Neural progenitor cell (in vitro differentiated cells): ENCODE data around the gene TMEM240. TPM values are rescaled to one million over a fixed set of nuclear protein-coding genes. Genes with fewer than 3 reads are reported as not detected.

ENCODE experiments used
- DNase-seq: peaks from one replicate; pipeline ENCODE4 v3.0.0-alpha.2; 2016; ENCODE audit warnings: low spot score
- H2AFZ ChIP-seq: fragments of 200-600 bp; sonication (generic); replicated peaks from 2 replicates; pipeline ENCODE4 v1.6.1; 2016; ENCODE audit warnings: antibody characterized with exemption
- H3F3A ChIP-seq: fragments of 200-600 bp; sonication (generic); 2 replicates; pipeline ENCODE4 v1.6.1; 2016; ENCODE audit warnings: antibody characterized with exemption, low read depth
- H3K27ac ChIP-seq: fragments of 200-600 bp; sonication (generic); 2 replicates; pipeline ENCODE4 v1.5.1; 2016; ENCODE audit warnings: mild to moderate bottlenecking
- H3K27me3 ChIP-seq: fragments of 200-600 bp; sonication (generic); 2 replicates; pipeline ENCODE4 v1.6.1; 2016; ENCODE audit warnings: mild to moderate bottlenecking, moderate library complexity
- H3K36me3 ChIP-seq: fragments of 200-600 bp; sonication (generic); 2 replicates; pipeline ENCODE4 v1.5.1; 2016
- H3K4me1 ChIP-seq: fragments of 200-600 bp; sonication (generic); 2 replicates; pipeline ENCODE4 v1.6.1; 2016; ENCODE audit warnings: mixed run types
- H3K4me2 ChIP-seq: fragments of 200-600 bp; sonication (generic); 2 replicates; pipeline ENCODE4 v1.6.1; 2016
- H3K4me3 ChIP-seq: fragments of 200-600 bp; sonication (generic); 2 replicates; pipeline ENCODE4 v1.5.1; 2016
- H3K79me2 ChIP-seq: fragments of 200-600 bp; sonication (generic); 2 replicates; pipeline ENCODE4 v1.6.1; 2016; ENCODE audit warnings: low read depth
- H3K9ac ChIP-seq: fragments of 200-600 bp; sonication (generic); 2 replicates; pipeline ENCODE4 v1.6.1; 2016
- H3K9me3 ChIP-seq: fragments of 200-600 bp; sonication (generic); 2 replicates; pipeline ENCODE4 v1.5.1; 2016; ENCODE audit warnings: low read depth
- H4K20me1 ChIP-seq: fragments of 200-600 bp; sonication (generic); 2 replicates; pipeline ENCODE4 v1.6.1; 2016; ENCODE audit warnings: low read depth
- H3K27ac Mint-ChIP-seq: 3 replicates; pipeline ENCODE4 v1.8.0; 2021; ENCODE audit warnings: mixed read lengths
- H3K27me3 Mint-ChIP-seq: 2 replicates; pipeline ENCODE4 v1.8.0; 2022; ENCODE audit warnings: low read depth, mild to moderate bottlenecking, inconsistent platforms, moderate library complexity, mixed read lengths; ENCODE audit not compliant: insufficient read depth
- H3K36me3 Mint-ChIP-seq: 3 replicates; pipeline ENCODE4 v1.8.0; 2021; ENCODE audit warnings: mixed read lengths
- H3K4me1 Mint-ChIP-seq: 3 replicates; pipeline ENCODE4 v1.8.0; 2021; ENCODE audit warnings: mixed read lengths
- H3K4me3 Mint-ChIP-seq: 3 replicates; pipeline ENCODE4 v1.8.0; 2021; ENCODE audit warnings: mild to moderate bottlenecking, moderate library complexity, mixed read lengths
- H3K9me3 Mint-ChIP-seq: 3 replicates; pipeline ENCODE4 v1.8.0; 2020; ENCODE audit warnings: mixed read lengths
- EZH2 ChIP-seq: fragments of 200-600 bp; sonication (generic); IDR thresholded peaks from 2 replicates; pipeline ENCODE4 v1.6.1; 2017; ENCODE audit warnings: antibody characterized with exemption, mild to moderate bottlenecking, moderate library complexity
- EZH2phosphoT487 ChIP-seq: fragments of 200-600 bp; sonication (generic); IDR thresholded peaks from 2 replicates; pipeline ENCODE4 v1.6.1; 2017; ENCODE audit warnings: antibody characterized with exemption
- total RNA-seq: library from RNA; depleted of rRNA; stranded (reverse); fragments of >200 nt; gene quantifications from 2 replicates; pipeline ENCODE4 v1.2.3, GENCODE V29; 2015; ENCODE audit warnings: low replicate concordance
- TF ChIP-seq, protein P1 (sequence below): fragments of 200-600 bp; sonication (generic); IDR thresholded peaks from 2 replicates; pipeline ENCODE4 v1.5.1; 2017; ENCODE audit warnings: antibody characterized with exemption, mild to moderate bottlenecking

TMEM240 gene
- total RNA-seq, 1 donor from 2014 or later: 8.0 TPM

- Histone ChIP-seq H3K27me3 (no peaks in the 10 kb centered on the region), H4K20me1 (peaks cover 28% of the 10 kb centered on the region), H3K4me3 (no peak overlapping the region), H3K4me1 (peaks cover 5% of the 10 kb centered on the region), H3F3A (peaks cover 25% of the 10 kb centered on the region), H2AFZ (no peak overlapping the region), H3K9ac (no peak overlapping the region), H3K4me2 (no peak overlapping the region), H3K9me3 (no peaks in the 10 kb centered on the region), H3K36me3 (no peaks in the 10 kb centered on the region), H3K27ac (no peak overlapping the region), H3K79me2 (peaks cover 5% of the 10 kb centered on the region)
- Mint-ChIP-seq H3K4me1 (peaks cover 11% of the 10 kb centered on the region), H3K27me3 (peaks cover 2% of the 10 kb centered on the region), H3K27ac (no peak overlapping the region), H3K9me3 (no peaks in the 10 kb centered on the region), H3K36me3 (peaks cover 13% of the 10 kb centered on the region), H3K4me3 (peak overlapping the region; percentile 75)
- DNase-seq: no peak
- TF ChIP-seq EZH2: no peak
- TF ChIP-seq, protein P1, sequence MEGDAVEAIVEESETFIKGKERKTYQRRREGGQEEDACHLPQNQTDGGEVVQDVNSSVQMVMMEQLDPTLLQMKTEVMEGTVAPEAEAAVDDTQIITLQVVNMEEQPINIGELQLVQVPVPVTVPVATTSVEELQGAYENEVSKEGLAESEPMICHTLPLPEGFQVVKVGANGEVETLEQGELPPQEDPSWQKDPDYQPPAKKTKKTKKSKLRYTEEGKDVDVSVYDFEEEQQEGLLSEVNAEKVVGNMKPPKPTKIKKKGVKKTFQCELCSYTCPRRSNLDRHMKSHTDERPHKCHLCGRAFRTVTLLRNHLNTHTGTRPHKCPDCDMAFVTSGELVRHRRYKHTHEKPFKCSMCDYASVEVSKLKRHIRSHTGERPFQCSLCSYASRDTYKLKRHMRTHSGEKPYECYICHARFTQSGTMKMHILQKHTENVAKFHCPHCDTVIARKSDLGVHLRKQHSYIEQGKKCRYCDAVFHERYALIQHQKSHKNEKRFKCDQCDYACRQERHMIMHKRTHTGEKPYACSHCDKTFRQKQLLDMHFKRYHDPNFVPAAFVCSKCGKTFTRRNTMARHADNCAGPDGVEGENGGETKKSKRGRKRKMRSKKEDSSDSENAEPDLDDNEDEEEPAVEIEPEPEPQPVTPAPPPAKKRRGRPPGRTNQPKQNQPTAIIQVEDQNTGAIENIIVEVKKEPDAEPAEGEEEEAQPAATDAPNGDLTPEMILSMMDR: no peak
- no peak for TF ChIP-seq EZH2phosphoT487
These were observed 1.7 kb upstream of the TMEM240 start for GRCh38 chr1:1541956-1542765.

DNA sequence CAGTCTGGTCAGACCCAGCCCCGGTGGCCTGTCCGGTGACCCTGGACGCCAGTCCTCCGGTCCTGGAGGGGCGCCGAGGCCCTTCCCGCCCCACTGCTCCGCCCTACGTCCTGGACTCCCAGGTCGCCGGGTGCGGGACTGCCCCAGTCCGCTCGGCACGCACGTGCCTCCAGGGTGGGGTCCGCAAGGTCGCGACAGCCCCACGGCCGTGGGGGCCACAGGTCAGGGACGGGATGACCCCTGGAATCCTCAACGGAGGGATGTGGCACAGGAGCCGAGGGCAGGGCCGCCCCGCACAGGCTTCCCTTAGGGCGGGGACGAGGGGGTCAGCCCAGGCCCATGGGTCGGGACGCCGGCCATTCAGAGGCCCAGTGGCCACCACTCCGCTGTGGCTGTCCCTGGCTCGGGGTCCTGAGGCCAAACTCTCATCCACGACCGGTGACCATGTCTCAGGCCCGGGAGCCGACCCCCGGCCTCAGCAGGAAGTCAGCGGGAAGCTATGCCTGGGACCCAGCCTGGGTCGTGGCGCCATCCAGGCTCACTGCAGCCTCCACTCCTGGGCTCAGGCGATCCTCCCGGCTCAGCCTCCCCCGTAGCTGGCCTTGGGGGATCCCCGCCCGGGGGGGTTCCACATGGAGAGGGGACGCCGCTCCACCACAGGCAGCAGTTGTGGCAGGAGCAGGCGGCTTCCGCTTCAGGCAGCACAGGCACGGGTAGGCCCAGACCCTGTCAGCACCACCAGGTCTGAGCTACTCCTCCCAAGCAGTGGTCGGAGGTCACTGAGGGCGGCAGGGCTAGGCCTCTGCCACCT is 599 bp upstream of the TMEM240 start:
- peaks cover 5% of the 10 kb centered on the region for H3K4me1 ChIP-seq
- H3K4me3 ChIP-seq: peak overlapping the region; percentile 59
- peaks cover 25% of the 10 kb centered on the region for H3F3A ChIP-seq
- no peak overlapping the region for H3K27ac Mint-ChIP-seq
- peaks cover 11% of the 10 kb centered on the region for H3K4me1 Mint-ChIP-seq
- H3K4me2 ChIP-seq: peak overlapping the region; percentile 94
- H3K4me3 Mint-ChIP-seq: peak overlapping the region; percentile 75
- peaks cover 38% of the 10 kb centered on the region for H4K20me1 ChIP-seq
- no peaks in the 10 kb centered on the region for H3K36me3 ChIP-seq
- DNase-seq: no peak
- no peaks in the 10 kb centered on the region for H3K9me3 ChIP-seq
- H3K27ac ChIP-seq: no peak overlapping the region
- H3K9me3 Mint-ChIP-seq: no peaks in the 10 kb centered on the region
- peaks cover 5% of the 10 kb centered on the region for H3K79me2 ChIP-seq
- no peak overlapping the region for H3K9ac ChIP-seq
- peaks cover 2% of the 10 kb centered on the region for H3K27me3 Mint-ChIP-seq
- H3K27me3 ChIP-seq: no peaks in the 10 kb centered on the region
- H3K36me3 Mint-ChIP-seq: peaks cover 13% of the 10 kb centered on the region
- no peak for TF ChIP-seq EZH2
- TF ChIP-seq, protein P1: no peak
- no peak for TF ChIP-seq EZH2phosphoT487
- H2AFZ ChIP-seq: no peak overlapping the region

DNA sequence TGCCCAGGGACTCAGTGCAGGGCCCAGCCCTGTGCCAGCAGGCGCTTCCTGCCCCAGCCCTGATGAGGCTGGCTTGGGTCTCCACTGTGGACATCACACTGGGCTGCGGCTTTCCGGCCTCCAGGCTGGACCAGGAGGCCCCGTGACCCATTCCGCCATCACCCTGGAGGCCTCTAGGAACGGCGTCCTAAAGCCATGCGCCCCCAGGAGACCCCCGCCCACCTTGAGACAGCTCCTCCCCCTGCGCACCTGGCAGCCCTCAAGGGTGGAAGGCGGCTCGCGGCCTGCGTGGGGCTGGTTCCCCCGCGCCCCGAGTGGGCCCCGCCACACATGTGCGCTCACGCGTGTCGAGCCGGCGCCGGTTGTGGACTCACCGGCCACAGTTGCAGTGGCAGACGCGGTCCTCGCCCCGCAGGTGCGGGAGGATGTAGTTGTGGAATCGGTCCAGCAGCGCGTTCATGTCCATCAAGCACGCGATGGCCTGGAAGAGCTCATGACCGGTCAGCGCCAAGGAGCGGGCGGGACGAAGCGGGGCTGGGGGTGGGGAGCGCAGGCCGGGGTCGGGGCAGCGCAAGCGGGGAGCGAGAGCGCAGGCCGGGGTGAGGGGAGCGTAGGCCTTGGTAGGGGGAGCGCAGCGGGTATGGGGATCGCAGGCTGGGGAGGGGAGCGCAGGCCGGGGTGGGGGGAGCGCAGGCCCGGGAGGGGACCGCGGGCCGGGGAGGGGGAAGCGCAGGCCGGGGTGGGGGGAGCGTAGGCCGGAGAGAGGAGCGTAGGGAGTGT is 924 bp downstream of the TMEM240 start:
- peak overlapping the region; percentile 86 for H3K4me3 Mint-ChIP-seq
- TF ChIP-seq, protein P1: no peak
- TF ChIP-seq EZH2 (no peak), EZH2phosphoT487 (no peak)
- H3K36me3 ChIP-seq: no peaks in the 10 kb centered on the region
- peaks cover 2% of the 10 kb centered on the region for H3K27me3 Mint-ChIP-seq
- H3K9ac ChIP-seq: no peak overlapping the region
- peaks cover 11% of the 10 kb centered on the region for H3K4me1 Mint-ChIP-seq
- peak overlapping the region; percentile 94 for H3K4me2 ChIP-seq
- H3K27ac ChIP-seq: no peak overlapping the region
- peaks cover 25% of the 10 kb centered on the region for H3F3A ChIP-seq
- peaks cover 38% of the 10 kb centered on the region for H4K20me1 ChIP-seq
- H3K27ac Mint-ChIP-seq: no peak overlapping the region
- H3K36me3 Mint-ChIP-seq: peaks cover 11% of the 10 kb centered on the region
- peak; percentile 80 for DNase-seq
- no peaks in the 10 kb centered on the region for H3K9me3 ChIP-seq
- H3K4me1 ChIP-seq: peaks cover 5% of the 10 kb centered on the region
- H3K27me3 ChIP-seq: no peaks in the 10 kb centered on the region
- H3K9me3 Mint-ChIP-seq: no peaks in the 10 kb centered on the region
- no peak overlapping the region for H2AFZ ChIP-seq
- H3K79me2 ChIP-seq: peaks cover 5% of the 10 kb centered on the region
- H3K4me3 ChIP-seq: peak overlapping the region; percentile 59
